Measurements from ENCODE around the gene ZFAND3. TPM values are rescaled to one million over a fixed set of nuclear protein-coding genes. Genes with fewer than 3 reads are reported as not detected.

The ZFAND3 gene
- polyA plus RNA-seq, 3 donors = 11.5 to 21.1 (median 11.7) TPM

DNA sequence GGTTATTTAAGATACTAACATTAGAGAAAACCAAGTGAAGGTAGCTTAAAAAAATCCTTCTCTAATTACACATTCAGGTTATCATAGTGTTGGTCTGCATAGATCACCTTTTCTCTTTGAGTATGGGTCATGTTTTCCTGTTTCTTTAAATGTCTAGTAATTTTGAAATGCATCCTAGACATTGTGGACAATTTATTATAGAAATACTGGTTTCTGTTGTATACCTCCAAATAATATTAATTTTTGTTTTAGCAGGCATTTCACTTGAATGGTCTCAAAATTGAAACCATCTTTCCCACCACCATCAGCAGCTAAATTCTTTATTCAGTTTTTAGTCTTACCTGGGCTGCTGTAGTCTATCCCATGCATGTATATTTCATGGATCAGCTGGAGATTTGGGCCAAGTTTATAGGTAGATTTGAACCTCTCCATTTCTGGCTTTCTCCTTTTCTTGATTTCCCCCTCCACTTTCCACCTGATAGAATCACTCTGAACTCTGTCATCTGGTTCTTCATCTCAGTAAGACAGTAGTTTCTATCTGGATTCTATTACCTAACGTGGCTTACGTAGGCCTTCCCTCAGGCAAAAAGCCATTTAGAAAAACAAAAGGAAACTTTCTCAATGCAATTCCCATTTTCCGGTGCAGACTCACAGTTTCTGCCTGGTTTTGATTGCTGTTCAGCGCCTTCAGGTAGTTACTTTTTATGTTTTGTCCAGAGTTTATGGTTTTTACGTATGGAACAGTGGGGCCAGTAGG is 52.3 kb downstream of the ZFAND3 start:
- intact Hi-C loops (cut with micrococcal nuclease) = loop anchor here in 1 of 2 donors (5.0 kb wide), 1 partner anchor 89 kb away; no protein-coding TSS in a partner anchor
- H3K79me2 ChIP-seq (ENCODE audit: insufficient read depth, low read length) = peaks cover 93% of the 10 kb centered on the region
- Mint-ChIP-seq H3K4me1 (peaks cover 53% of the 10 kb centered on the region), H3K9me3 (peaks cover 0 to 5% (median 0%) of the 10 kb centered on the region in 7 donors), H3K4me3 (no peak overlapping the region), H3K27ac (peak overlapping the region in 4 of 7 donors; percentile 1 to 53 (median 31)), H3K36me3 (peaks cover 3 to 4% of the 10 kb centered on the region in 2 donors), H3K27me3 (ENCODE audit: low read depth in 3 of 3) (peaks cover 0 to 1% (median 0%) of the 10 kb centered on the region in 3 donors)
- no peak overlapping the region for H3K4me2 ChIP-seq (replicated peaks; ENCODE audit: extremely low read depth, low read length, poor library complexity, severe bottlenecking)
- H3K4me1 ChIP-seq (ENCODE audit: control insufficient read depth in 1 of 2, insufficient read depth in 2 of 2, low read length in 2 of 2) = peaks cover 37 to 40% of the 10 kb centered on the region in 2 donors
- no peak overlapping the region for H3K4me3 ChIP-seq (replicated peaks in 1 of 3; ENCODE audit: low read depth in 2 of 3, low read length in 3 of 3)
- H2AFZ ChIP-seq (ENCODE audit: insufficient read depth, low read depth, low read length, poor library complexity, severe bottlenecking) = no peak overlapping the region
- no peaks in the 10 kb centered on the region for H3K27me3 ChIP-seq (ENCODE audit: control insufficient read depth in 2 of 2, insufficient read depth in 2 of 2, low read length in 2 of 2)
- DNase-seq = no peak
- TF ChIP-seq, protein P1, sequence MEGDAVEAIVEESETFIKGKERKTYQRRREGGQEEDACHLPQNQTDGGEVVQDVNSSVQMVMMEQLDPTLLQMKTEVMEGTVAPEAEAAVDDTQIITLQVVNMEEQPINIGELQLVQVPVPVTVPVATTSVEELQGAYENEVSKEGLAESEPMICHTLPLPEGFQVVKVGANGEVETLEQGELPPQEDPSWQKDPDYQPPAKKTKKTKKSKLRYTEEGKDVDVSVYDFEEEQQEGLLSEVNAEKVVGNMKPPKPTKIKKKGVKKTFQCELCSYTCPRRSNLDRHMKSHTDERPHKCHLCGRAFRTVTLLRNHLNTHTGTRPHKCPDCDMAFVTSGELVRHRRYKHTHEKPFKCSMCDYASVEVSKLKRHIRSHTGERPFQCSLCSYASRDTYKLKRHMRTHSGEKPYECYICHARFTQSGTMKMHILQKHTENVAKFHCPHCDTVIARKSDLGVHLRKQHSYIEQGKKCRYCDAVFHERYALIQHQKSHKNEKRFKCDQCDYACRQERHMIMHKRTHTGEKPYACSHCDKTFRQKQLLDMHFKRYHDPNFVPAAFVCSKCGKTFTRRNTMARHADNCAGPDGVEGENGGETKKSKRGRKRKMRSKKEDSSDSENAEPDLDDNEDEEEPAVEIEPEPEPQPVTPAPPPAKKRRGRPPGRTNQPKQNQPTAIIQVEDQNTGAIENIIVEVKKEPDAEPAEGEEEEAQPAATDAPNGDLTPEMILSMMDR (IDR thresholded peaks at IDR 0.05) = no peak
- peak overlapping the region in 1 of 2 donors; percentile 29 for H3K27ac ChIP-seq (ENCODE audit: low read depth in 1 of 2, low read length in 2 of 2)
- no peak overlapping the region for H3K9ac ChIP-seq (ENCODE audit: insufficient read depth, low read length, poor library complexity, severe bottlenecking)
- 100% methylated on average over 2 of the region's 5 CpGs for WGBS (ENCODE audit: insufficient coverage)
- H3K9me3 ChIP-seq (replicated peaks in 1 of 2; ENCODE audit: control insufficient read depth in 1 of 2, insufficient read depth in 1 of 2, low read length in 2 of 2) = no peaks in the 10 kb centered on the region
- peaks cover 100% of the 10 kb centered on the region for H4K20me1 ChIP-seq (ENCODE audit: insufficient read depth, low read length)
- H3K36me3 ChIP-seq (replicated peaks in 1 of 2; ENCODE audit: control insufficient read depth in 1 of 2, insufficient read depth in 2 of 2, low read length in 2 of 2) = no peaks in the 10 kb centered on the region

GRCh38 chr6:37872373-37872745 is 52.8 kb downstream of the ZFAND3 start:
- Mint-ChIP-seq H3K27me3 (ENCODE audit: low read depth in 3 of 3) (peaks cover 0 to 1% (median 0%) of the 10 kb centered on the region in 3 donors), H3K36me3 (peaks cover 0 to 4% of the 10 kb centered on the region in 2 donors), H3K4me1 (peaks cover 53% of the 10 kb centered on the region), H3K27ac (peak overlapping the region in 5 of 7 donors; percentile 9 to 53 (median 25)), H3K4me3 (no peak overlapping the region), H3K9me3 (peaks cover 0 to 5% (median 0%) of the 10 kb centered on the region in 7 donors)
- TF ChIP-seq, protein P1 (IDR thresholded peaks at IDR 0.05) = no peak
- Histone ChIP-seq H3K27me3 (ENCODE audit: control insufficient read depth in 2 of 2, insufficient read depth in 2 of 2, low read length in 2 of 2) (no peaks in the 10 kb centered on the region), H3K36me3 (replicated peaks in 1 of 2; ENCODE audit: control insufficient read depth in 1 of 2, insufficient read depth in 2 of 2, low read length in 2 of 2) (no peaks in the 10 kb centered on the region), H3K4me2 (replicated peaks; ENCODE audit: extremely low read depth, low read length, poor library complexity, severe bottlenecking) (no peak overlapping the region), H3K4me1 (ENCODE audit: control insufficient read depth in 1 of 2, insufficient read depth in 2 of 2, low read length in 2 of 2) (peaks cover 31 to 35% of the 10 kb centered on the region in 2 donors), H4K20me1 (ENCODE audit: insufficient read depth, low read length) (peaks cover 100% of the 10 kb centered on the region), H3K9ac (ENCODE audit: insufficient read depth, low read length, poor library complexity, severe bottlenecking) (no peak overlapping the region), H3K9me3 (replicated peaks in 1 of 2; ENCODE audit: control insufficient read depth in 1 of 2, insufficient read depth in 1 of 2, low read length in 2 of 2) (no peaks in the 10 kb centered on the region), H3K27ac (ENCODE audit: low read depth in 1 of 2, low read length in 2 of 2) (peak overlapping the region in 1 of 2 donors; percentile 29), H3K79me2 (ENCODE audit: insufficient read depth, low read length) (peaks cover 93% of the 10 kb centered on the region), H2AFZ (ENCODE audit: insufficient read depth, low read depth, low read length, poor library complexity, severe bottlenecking) (no peak overlapping the region), H3K4me3 (replicated peaks in 1 of 3; ENCODE audit: low read depth in 2 of 3, low read length in 3 of 3) (no peak overlapping the region)
- intact Hi-C loops (cut with micrococcal nuclease) = loop anchor here in 1 of 2 donors (5.0 kb wide), 1 partner anchor 90 kb away; no protein-coding TSS in a partner anchor
- no CpG with 5 or more reads among the region's 2 CpGs for WGBS (ENCODE audit: insufficient coverage)
- DNase-seq = no peak

Data from CD14-positive monocyte (primary cell).